Activated CD4-positive, alpha-beta memory T cell treated with anti-CD3 and anti-CD28 coated beads, Interleukin-2, amount 10 ng/mL, durations not matched to agents 7 days and 5 days (primary cell): Measurements from ENCODE around the gene PTCH2. TPM values are rescaled to one million over a fixed set of nuclear protein-coding genes. Genes with fewer than 3 reads are reported as not detected.
"Not testable (repeated sequence)": the region's sequence is repeated elsewhere in the genome, so short reads cannot be mapped to it uniquely, and the experiment has no call there.

Experiments used
- CTCF ChIA-PET: fragments of 350-600 bp; sonication (Branson Sonifier 250); formaldehyde crosslinking; loops from one replicate; lab custom pipeline; 2021; ENCODE audit warnings: antibody characterized with exemption, inconsistent platforms; lab: Charles Lee
- POLR2A ChIA-PET: fragments of 350-600 bp; sonication (Branson Sonifier 250); formaldehyde crosslinking; loops from one replicate; lab custom pipeline; 2021; ENCODE audit warnings: antibody characterized with exemption; lab: Charles Lee
- DNase-seq: peaks from one replicate; pipeline ENCODE4 v3.0.0-alpha.2; 2020
- H3K27ac Mint-ChIP-seq: one replicate; pipeline ENCODE4 v1.8.0; 2021; ENCODE audit warnings: mild to moderate bottlenecking, mixed read lengths
- H3K27me3 Mint-ChIP-seq: one replicate; pipeline ENCODE4 v1.8.0; 2021; ENCODE audit warnings: mixed read lengths
- H3K36me3 Mint-ChIP-seq: one replicate; pipeline ENCODE4 v1.8.0; 2021; ENCODE audit warnings: low read depth, mixed read lengths
- H3K4me1 Mint-ChIP-seq: one replicate; pipeline ENCODE4 v1.8.0; 2021; ENCODE audit warnings: mixed read lengths
- H3K4me3 Mint-ChIP-seq: one replicate; pipeline ENCODE4 v1.8.0; 2021; ENCODE audit warnings: mild to moderate bottlenecking, mixed read lengths
- H3K9me3 Mint-ChIP-seq: one replicate; pipeline ENCODE4 v1.8.0; 2021; ENCODE audit warnings: mixed read lengths
- total RNA-seq, 2 experiments: library from RNA; stranded (reverse); gene quantifications; one replicate each; pipeline ENCODE4 v1.2.3, GENCODE V29; 2021

PTCH2 gene
- total RNA-seq, 2 experiments from 2014 or later = 0.58 to 1.0 TPM

DNA sequence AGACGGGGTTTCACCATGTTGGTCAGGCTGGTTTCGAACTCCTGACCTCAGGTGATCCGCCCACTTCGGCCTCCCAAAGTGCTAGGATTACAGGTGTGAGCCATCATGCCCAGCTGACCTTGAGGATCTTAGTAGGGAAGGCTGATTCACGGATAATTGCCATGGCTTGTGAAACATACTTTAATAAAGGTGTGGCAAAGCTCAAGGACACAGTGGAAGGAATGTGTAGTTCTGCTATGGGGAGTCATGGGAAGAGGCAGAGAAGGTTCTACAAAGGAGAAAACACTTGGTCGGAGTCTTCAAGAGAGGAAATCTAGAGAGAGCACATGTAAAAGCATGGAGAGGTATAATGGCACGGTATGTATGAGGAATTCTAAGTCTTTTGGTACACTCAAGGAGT lies 12.7 kb upstream of the PTCH2 start:
- H3K4me1 Mint-ChIP-seq = no peaks in the 10 kb centered on the region
- no peak for DNase-seq
- peaks cover 17% of the 10 kb centered on the region for H3K36me3 Mint-ChIP-seq
- no peak overlapping the region for H3K4me3 Mint-ChIP-seq
- POLR2A ChIA-PET = no interaction called here
- H3K9me3 Mint-ChIP-seq = no peaks in the 10 kb centered on the region
- CTCF ChIA-PET = interaction anchor here (0.7 kb wide), 1 partner anchor 894 kb away, joined by 3 read pairs; no protein-coding TSS in a partner anchor
- no peak overlapping the region for H3K27ac Mint-ChIP-seq
- no peaks in the 10 kb centered on the region for H3K27me3 Mint-ChIP-seq

DNA sequence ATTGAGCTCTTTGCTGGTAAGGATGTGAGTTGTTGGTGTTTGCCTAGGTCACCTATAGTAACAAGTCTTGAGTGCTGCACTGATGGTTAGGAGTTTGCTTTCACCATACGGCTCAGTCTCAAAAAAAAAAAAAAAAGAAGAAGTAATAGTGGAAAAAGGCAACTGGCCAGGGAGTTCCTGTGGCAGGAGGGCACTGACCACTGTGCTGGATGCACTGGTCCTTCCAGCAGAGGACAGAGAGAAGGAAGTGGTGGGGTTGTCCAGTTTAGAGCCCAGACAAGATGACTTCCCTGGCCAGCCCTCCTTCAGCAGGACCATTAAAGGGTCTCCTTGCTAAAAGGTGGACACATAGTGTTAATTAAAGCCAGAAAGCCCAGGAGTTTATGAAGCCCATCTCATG lies 11.9 kb upstream of the PTCH2 start:
- no peak for DNase-seq
- ChIA-PET CTCF (no interaction called here), POLR2A (no interaction called here)
- Mint-ChIP-seq H3K9me3 (no peaks in the 10 kb centered on the region), H3K27ac (no peak overlapping the region), H3K4me3 (no peak overlapping the region), H3K36me3 (peaks cover 17% of the 10 kb centered on the region), H3K4me1 (no peaks in the 10 kb centered on the region), H3K27me3 (no peaks in the 10 kb centered on the region)

DNA sequence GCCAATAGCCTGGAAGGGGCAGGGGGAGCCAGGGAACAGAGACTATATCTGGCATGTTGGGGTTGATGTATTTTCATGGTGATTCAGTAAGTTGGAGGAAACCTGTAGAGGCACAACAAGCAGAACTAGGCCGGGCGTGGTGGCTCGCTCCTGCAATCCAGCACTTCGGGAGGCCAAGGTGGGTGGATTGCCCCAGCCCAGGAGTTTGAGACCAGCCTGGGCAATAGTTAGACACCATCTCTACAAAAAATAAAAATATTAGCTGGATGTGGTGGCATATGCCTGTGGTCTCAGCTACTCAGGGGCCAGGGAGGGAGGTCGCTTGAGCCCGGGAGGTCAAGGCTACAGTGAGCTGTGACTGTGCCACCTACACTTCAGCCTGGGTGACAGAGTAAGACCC lies 10.1 kb upstream of the PTCH2 start:
- no peak for DNase-seq
- ChIA-PET CTCF (interaction anchor here (0.6 to 0.7 kb wide), 2 partner anchors 35 to 112 kb away, joined by 3 to 4 read pairs; no protein-coding TSS in a partner anchor), POLR2A (interaction anchor here (0.7 kb wide), 1 partner anchor 187 kb away, joined by 4 read pairs; no protein-coding TSS in a partner anchor)
- H3K4me1 Mint-ChIP-seq = no peaks in the 10 kb centered on the region
- no peaks in the 10 kb centered on the region for H3K27me3 Mint-ChIP-seq
- no peak overlapping the region for H3K4me3 Mint-ChIP-seq
- peaks cover 17% of the 10 kb centered on the region for H3K36me3 Mint-ChIP-seq
- no peak overlapping the region for H3K27ac Mint-ChIP-seq
- H3K9me3 Mint-ChIP-seq = no peaks in the 10 kb centered on the region

DNA sequence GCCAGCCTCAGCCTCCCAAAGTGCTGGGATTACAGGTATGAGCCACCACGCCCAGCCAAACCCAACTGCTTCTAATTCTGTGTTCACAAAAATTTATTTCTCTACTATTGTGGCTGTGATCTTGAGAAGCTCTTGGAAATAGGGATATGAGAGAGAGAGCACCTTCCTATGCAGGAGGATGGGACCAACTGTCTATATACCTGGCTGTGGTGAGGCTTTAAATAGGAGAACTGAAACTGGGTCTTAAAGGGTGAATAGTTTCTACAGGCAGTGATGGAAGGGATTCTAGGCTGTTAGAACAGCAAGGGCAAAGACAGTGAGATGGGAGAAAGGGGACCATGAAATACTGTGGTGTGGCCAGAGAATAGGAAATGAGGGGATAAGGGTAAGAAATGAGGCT lies 8.3 kb upstream of the PTCH2 start:
- no peaks in the 10 kb centered on the region for H3K4me1 Mint-ChIP-seq
- peaks cover 13% of the 10 kb centered on the region for H3K36me3 Mint-ChIP-seq
- H3K4me3 Mint-ChIP-seq = no peak overlapping the region
- H3K27ac Mint-ChIP-seq = no peak overlapping the region
- no peak for DNase-seq
- no peaks in the 10 kb centered on the region for H3K9me3 Mint-ChIP-seq
- ChIA-PET CTCF (no interaction called here), POLR2A (no interaction called here)
- no peaks in the 10 kb centered on the region for H3K27me3 Mint-ChIP-seq

DNA sequence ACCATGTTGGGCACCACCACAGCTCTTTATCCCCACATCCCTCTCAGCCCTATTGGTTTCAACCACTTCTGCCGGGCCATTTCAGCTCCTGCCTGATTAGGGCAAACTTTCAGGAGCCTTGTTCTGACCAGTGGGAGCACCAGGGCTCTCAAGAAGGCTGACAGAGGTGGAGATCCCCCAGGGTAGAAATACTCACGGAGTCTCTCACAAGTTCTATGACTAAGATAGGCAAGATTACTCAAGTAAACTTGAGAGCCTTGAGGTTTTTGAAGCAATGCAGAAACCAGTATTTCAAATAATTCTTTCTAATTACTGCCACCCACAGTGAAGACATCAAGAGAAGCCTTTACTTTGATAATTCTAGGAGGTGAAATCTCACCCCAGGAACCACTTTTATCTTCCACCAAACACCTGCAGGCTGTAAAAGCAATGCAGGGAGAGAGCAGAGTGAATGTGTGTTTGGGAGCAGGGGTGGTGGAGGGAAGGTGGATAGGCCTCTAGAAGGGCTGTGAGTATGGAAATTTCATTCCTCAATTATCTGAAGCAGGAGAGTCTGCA lies 6.6 kb upstream of the PTCH2 start:
- ChIA-PET CTCF (no interaction called here), POLR2A (no interaction called here)
- peaks cover 11% of the 10 kb centered on the region for H3K36me3 Mint-ChIP-seq
- no peak for DNase-seq
- H3K4me1 Mint-ChIP-seq = no peaks in the 10 kb centered on the region
- no peak overlapping the region for H3K4me3 Mint-ChIP-seq
- no peak overlapping the region for H3K27ac Mint-ChIP-seq
- H3K9me3 Mint-ChIP-seq = no peaks in the 10 kb centered on the region
- H3K27me3 Mint-ChIP-seq = peaks cover 2% of the 10 kb centered on the region

DNA sequence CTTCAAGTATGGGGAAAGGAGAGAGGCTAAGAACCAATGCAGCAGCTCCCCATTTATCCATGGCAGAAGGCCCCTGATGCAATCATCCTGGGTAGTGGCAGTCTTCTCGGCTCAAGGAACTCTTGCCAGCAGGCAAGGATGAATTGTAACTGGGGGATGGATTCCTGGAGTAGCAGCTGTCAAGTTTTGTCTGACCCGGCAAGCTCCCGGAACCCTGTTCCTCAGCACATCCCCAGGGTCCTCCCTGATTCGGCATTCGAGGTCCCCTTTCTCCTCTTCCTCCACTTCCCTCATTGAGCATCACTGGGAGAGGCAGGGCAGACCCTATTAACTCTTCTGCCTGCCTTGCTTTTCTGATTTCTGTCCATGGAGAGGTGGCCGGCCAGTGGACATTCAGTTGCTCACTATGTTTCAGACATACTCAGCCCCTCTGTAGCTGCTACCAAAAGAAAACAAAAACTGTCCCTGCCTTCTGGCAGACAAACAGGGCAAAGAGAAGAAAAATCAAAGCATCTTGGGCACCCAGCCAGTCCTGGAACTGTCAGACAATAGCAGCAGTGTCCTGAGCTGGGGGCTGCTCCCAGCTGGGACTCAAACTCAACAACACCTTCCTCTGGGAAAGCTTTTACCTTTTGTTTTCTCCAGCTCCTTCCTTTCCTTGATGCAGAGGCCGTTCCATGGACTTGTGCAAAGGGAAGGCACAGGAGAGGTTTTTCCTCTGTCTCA lies 5.6 kb upstream of the PTCH2 start:
- Mint-ChIP-seq H3K9me3 (no peaks in the 10 kb centered on the region), H3K4me1 (no peaks in the 10 kb centered on the region), H3K27me3 (peaks cover 7% of the 10 kb centered on the region), H3K4me3 (no peak overlapping the region), H3K27ac (no peak overlapping the region), H3K36me3 (peaks cover 9% of the 10 kb centered on the region)
- ChIA-PET POLR2A (interaction anchor here (1.0 to 2.0 kb wide), 3 partner anchors 25 to 117 kb away, joined by 3 to 10 read pairs (median 3); partner anchors contain the start of gene RNU5D-1), CTCF (interaction anchor here (0.6 to 1.1 kb wide), 2 partner anchors 13 to 74 kb away, joined by 3 to 4 read pairs; no protein-coding TSS in a partner anchor)
- no peak for DNase-seq

DNA sequence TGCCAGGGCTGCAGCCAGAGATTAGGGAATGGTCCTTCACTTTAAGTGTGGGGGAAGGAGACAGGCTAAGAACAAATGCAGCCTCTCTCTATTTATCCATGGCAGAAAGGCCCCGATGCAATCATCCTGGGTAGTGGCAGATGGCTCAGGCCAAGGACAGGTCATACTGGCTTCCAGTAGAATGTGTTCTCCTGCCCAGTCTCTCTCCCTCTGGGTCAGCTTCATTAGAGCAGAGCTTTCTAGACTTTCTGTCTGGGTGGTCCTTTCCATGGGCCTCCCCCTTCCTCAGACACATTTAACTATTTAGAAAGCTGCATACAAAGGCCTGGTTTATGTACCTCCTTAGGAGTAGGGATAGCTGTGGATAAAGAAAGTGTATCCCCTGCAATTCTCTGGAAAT lies 4.8 kb upstream of the PTCH2 start:
- Mint-ChIP-seq H3K27ac (no peak overlapping the region), H3K36me3 (peaks cover 8% of the 10 kb centered on the region), H3K4me1 (no peaks in the 10 kb centered on the region), H3K27me3 (peaks cover 7% of the 10 kb centered on the region), H3K4me3 (no peak overlapping the region), H3K9me3 (no peaks in the 10 kb centered on the region)
- POLR2A ChIA-PET = interaction anchor here (1.0 to 2.0 kb wide), 2 partner anchors 29 to 117 kb away, joined by 3 to 10 read pairs; partner anchors contain the start of gene RNU5D-1
- DNase-seq = no peak
- CTCF ChIA-PET = interaction anchor here (1.1 kb wide), 1 partner anchor 12 kb away, joined by 4 read pairs; no protein-coding TSS in a partner anchor

DNA sequence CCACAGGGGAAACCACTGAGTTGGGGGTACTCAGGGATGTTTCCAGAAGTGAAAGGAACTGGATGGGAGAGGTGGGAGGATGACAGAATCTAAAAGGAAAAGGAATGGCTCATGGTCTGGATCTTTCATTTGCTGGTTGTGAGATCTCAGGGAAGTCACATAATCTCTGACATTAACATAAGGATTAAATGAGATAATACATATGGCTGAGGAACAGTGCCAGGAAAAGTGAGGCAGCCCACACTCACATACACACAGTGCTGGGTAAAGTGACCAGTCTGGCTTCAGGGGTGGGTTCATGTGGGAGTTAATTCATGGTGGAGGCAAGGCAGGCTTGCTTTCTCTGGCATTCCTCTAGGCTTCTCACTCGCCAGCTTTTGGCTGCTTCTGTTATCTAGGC lies 3.9 kb upstream of the PTCH2 start:
- ChIA-PET CTCF (no interaction called here), POLR2A (no interaction called here)
- Mint-ChIP-seq H3K9me3 (no peaks in the 10 kb centered on the region), H3K27ac (no peak overlapping the region), H3K36me3 (peaks cover 6% of the 10 kb centered on the region), H3K27me3 (peaks cover 15% of the 10 kb centered on the region), H3K4me3 (no peak overlapping the region), H3K4me1 (peaks cover under 1% of the 10 kb centered on the region)
- DNase-seq = no peak

DNA sequence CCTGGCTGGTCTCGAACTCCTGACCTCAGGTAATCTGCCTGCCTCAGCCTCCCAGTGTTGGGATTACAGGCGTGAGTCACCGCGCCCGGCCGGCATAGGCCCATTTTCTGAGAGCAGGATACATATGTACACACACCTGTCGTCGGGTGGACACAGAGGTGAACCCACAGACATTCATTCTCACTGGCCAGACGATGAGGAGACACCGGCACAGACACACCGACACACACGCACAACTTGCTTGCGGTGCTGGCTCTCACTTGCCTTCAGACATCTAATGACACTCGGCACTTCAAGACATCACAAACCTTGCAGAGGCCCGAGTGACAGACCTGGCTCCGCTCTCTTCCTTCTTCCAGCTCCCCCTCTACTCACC lies 579 bp downstream of the PTCH2 start:
- Mint-ChIP-seq H3K27me3 (peaks cover 23% of the 10 kb centered on the region), H3K36me3 (peaks cover 6% of the 10 kb centered on the region), H3K4me1 (peaks cover 4% of the 10 kb centered on the region), H3K4me3 (no peak overlapping the region), H3K27ac (no peak overlapping the region), H3K9me3 (no peaks in the 10 kb centered on the region)
- DNase-seq = no peak
- ChIA-PET CTCF (interaction anchor here (0.5 kb wide), 1 partner anchor 573 kb away, joined by 4 read pairs; no protein-coding TSS in a partner anchor), POLR2A (interaction anchor here (1.0 to 1.4 kb wide), 3 partner anchors 12 to 169 kb away, joined by 3 to 4 read pairs (median 3); partner anchors contain the start of gene HECTD3)

DNA sequence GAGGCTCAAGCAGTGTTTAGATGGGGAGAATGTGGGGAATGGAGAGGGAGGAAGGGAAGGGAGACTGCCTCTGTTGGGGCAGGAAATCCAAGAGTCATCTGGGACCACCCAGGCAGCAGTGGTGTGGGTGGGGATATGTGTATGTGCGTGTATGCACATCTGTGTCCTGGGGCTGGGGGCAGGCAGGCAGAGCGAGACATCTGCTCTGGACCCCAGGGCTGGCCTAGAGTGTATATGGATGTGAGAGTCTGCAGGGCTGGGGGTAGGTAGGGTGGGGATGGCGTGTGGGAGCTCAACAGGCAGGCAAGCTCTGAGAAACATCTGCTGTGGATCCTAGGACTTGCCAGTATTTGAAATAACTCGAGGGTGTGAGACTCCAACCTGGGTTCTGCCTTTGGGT lies 3.5 kb downstream of the PTCH2 start:
- H3K4me1 Mint-ChIP-seq = peaks cover 11% of the 10 kb centered on the region
- peaks cover 21% of the 10 kb centered on the region for H3K27me3 Mint-ChIP-seq
- CTCF ChIA-PET = no interaction called here
- DNase-seq = no peak
- H3K4me3 Mint-ChIP-seq = no peak overlapping the region
- POLR2A ChIA-PET = no interaction called here
- H3K27ac Mint-ChIP-seq = no peak overlapping the region
- peaks cover 1% of the 10 kb centered on the region for H3K36me3 Mint-ChIP-seq
- H3K9me3 Mint-ChIP-seq = no peaks in the 10 kb centered on the region

DNA sequence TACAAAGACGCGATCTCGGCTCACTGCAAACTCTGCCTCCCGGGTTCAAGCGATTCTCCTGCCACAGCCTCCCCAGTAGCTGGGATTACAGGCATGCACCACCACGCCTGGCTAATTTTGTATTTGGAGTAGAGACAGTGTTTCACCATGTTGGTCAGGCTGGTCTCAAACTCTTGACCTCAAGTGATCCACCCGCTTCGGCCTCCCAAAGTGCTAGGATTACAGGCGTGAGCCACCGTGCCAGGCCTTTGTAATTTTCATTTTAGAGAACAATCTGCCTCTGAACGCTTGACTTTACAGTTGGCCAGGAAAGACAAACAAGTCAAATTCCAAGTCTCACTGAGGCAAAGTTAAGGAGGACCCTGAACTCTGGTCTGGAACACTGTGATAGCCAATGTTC lies 4.8 kb downstream of the PTCH2 start:
- peaks cover 11% of the 10 kb centered on the region for H3K4me1 Mint-ChIP-seq
- H3K4me3 Mint-ChIP-seq, POLR2A ChIA-PET, H3K27ac Mint-ChIP-seq, DNase-seq, H3K9me3 Mint-ChIP-seq, H3K36me3 Mint-ChIP-seq: not testable (repeated sequence)
- H3K27me3 Mint-ChIP-seq = peaks cover 16% of the 10 kb centered on the region
- CTCF ChIA-PET = interaction anchor here (0.6 to 1.3 kb wide), 2 partner anchors 45 to 46 kb away, joined by 3 to 5 read pairs; no protein-coding TSS in a partner anchor

DNA sequence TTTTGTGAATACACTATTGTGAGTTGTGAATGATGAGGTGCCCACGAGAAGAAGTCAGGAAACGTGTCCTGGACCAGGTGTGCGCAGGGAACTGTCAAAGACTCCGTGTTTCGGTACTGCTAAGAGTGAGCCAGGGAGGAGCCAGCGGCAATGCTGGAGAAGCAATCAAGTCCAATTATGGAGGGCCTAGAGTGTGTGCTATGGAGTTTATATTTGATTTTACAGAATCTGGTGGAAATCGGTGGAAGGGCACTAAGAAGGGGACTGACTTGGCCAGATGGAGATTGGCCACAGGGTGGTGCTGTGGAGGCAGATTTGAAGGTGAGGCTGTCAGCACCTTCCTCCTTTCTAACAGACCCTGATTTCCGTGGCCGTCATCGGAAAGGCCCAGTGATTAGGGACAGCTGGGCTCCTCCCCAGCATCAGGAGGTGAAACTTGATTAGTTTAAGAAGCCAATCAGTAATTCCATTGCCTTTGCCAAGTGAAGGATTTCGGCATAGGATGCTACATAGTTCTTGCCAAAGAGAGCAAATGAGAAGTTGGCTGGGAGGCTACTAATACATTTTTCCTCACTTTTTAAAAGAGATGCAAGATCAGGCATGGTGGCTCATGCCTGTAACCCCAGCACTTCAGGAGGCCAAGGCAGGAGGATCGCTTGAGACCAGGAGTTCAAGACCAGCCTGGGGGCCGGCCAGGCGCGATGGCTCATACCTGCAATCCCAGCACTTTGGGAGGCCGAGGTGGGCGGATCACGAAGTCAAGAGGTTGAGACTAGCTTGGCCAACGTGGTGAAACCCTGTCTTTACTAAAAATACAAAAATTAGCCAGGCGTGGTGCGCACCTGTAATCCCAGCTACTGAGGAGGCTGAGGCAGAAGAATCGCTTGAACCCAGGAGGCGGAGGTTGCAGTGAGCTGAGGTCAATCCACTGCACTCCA lies 7.0 kb downstream of the PTCH2 start:
- Mint-ChIP-seq H3K27ac (no peak overlapping the region), H3K27me3 (peaks cover under 1% of the 10 kb centered on the region), H3K4me1 (peaks cover 7% of the 10 kb centered on the region), H3K4me3 (no peak overlapping the region), H3K9me3 (no peaks in the 10 kb centered on the region), H3K36me3 (no peaks in the 10 kb centered on the region)
- CTCF ChIA-PET = interaction anchor here (0.6 to 1.9 kb wide), 10 partner anchors 10 to 457 kb away, joined by 3 to 16 read pairs (median 3); partner anchors contain the start of genes BTBD19, HECTD3, PLK3 and UROD
- POLR2A ChIA-PET = interaction anchor here (0.7 to 4.0 kb wide), 9 partner anchors 9 to 176 kb away, joined by 3 to 16 read pairs (median 4); partner anchors contain the start of genes BTBD19, HECTD3, RPS8 and UROD
- DNase-seq = peak; percentile 90
